ENCODE measurements around the gene TAF5L.
"Not testable (repeated sequence)": the region's sequence is repeated elsewhere in the genome, so short reads cannot be mapped to it uniquely, and the experiment has no call there.

The TAF5L gene

GRCh38 chr1:229631148-229631547 lies 5.2 kb upstream of the TAF5L start:
- H3K4me3 Mint-ChIP-seq: no peak overlapping the region
- no peak overlapping the region for H3K27ac Mint-ChIP-seq
- peaks cover 32% of the 10 kb centered on the region for H3K36me3 Mint-ChIP-seq (ENCODE audit: insufficient read depth)
- H3K9me3 Mint-ChIP-seq: no peaks in the 10 kb centered on the region
- DNase-seq (no peak), ATAC-seq (replicated peaks) (no peak)
- H3K27me3 Mint-ChIP-seq: no peaks in the 10 kb centered on the region
- H3K4me1 Mint-ChIP-seq (ENCODE audit: low read depth in 2 of 2): peaks cover 16 to 18% of the 10 kb centered on the region in 2 donors

GRCh38 chr1:229629261-229629660 lies 3.3 kb upstream of the TAF5L start:
- Mint-ChIP-seq H3K4me3 (no peak overlapping the region), H3K4me1 (ENCODE audit: low read depth in 2 of 2) (peaks cover 26 to 28% of the 10 kb centered on the region in 2 donors), H3K9me3 (no peaks in the 10 kb centered on the region), H3K36me3 (ENCODE audit: insufficient read depth) (peaks cover 16% of the 10 kb centered on the region), H3K27ac (no peak overlapping the region), H3K27me3 (no peaks in the 10 kb centered on the region)
- DNase-seq (no peak), ATAC-seq (replicated peaks) (no peak)

- H3K9me3 Mint-ChIP-seq: no peaks in the 10 kb centered on the region
- DNase-seq (no peak), ATAC-seq (replicated peaks) (no peak)
- no peaks in the 10 kb centered on the region for H3K27me3 Mint-ChIP-seq
- peaks cover 39 to 42% of the 10 kb centered on the region in 2 donors for H3K4me1 Mint-ChIP-seq (ENCODE audit: low read depth in 2 of 2)
- H3K4me3 Mint-ChIP-seq: peak overlapping the region; percentile 99
- peaks cover 10% of the 10 kb centered on the region for H3K36me3 Mint-ChIP-seq (ENCODE audit: insufficient read depth)
- peak overlapping the region; percentile 96 to 98 for H3K27ac Mint-ChIP-seq
Observed at GRCh38 chr1:229627003-229627402, 1.1 kb upstream of the TAF5L start.

GRCh38 chr1:229625071-229625914 lies 629 bp downstream of the TAF5L start:
- peaks cover 41 to 51% of the 10 kb centered on the region in 2 donors for H3K4me1 Mint-ChIP-seq (ENCODE audit: low read depth in 2 of 2)
- peak; percentile 14 to 26 (median 15) for DNase-seq

GRCh38 chr1:229624521-229625070 lies 1.3 kb downstream of the TAF5L start:
- H3K9me3 Mint-ChIP-seq: no peaks in the 10 kb centered on the region
- no peaks in the 10 kb centered on the region for H3K27me3 Mint-ChIP-seq
- H3K4me1 Mint-ChIP-seq (ENCODE audit: low read depth in 2 of 2): peaks cover 48 to 58% of the 10 kb centered on the region in 2 donors
- peak overlapping the region; percentile 87 to 94 for H3K4me3 Mint-ChIP-seq
- H3K36me3 Mint-ChIP-seq (ENCODE audit: insufficient read depth): peaks cover 12% of the 10 kb centered on the region
- DNase-seq: no peak
- no peak for ATAC-seq (replicated peaks)
- H3K27ac Mint-ChIP-seq: peak overlapping the region; percentile 71 to 88

More at GRCh38 chr1:229625071-229625914, 629 bp downstream of the TAF5L start:
- H3K27me3 Mint-ChIP-seq: no peaks in the 10 kb centered on the region
- peaks cover 10% of the 10 kb centered on the region for H3K36me3 Mint-ChIP-seq (ENCODE audit: insufficient read depth)
- ATAC-seq (replicated peaks): peak; percentile 24
- no peaks in the 10 kb centered on the region for H3K9me3 Mint-ChIP-seq
- peak overlapping the region; percentile 87 to 94 for H3K4me3 Mint-ChIP-seq
- peak overlapping the region; percentile 71 to 88 for H3K27ac Mint-ChIP-seq

GRCh38 chr1:229623838-229624237 lies 2.1 kb downstream of the TAF5L start:
- ATAC-seq (replicated peaks): no peak

GRCh38 chr1:229623225-229623624 lies 2.7 kb downstream of the TAF5L start:
- peaks cover 12% of the 10 kb centered on the region for H3K36me3 Mint-ChIP-seq (ENCODE audit: insufficient read depth)
- peak overlapping the region in 1 of 2 donors; percentile 94 for H3K4me3 Mint-ChIP-seq
- peak overlapping the region in 1 of 2 donors; percentile 42 for H3K27ac Mint-ChIP-seq
- H3K27me3 Mint-ChIP-seq: no peaks in the 10 kb centered on the region
- DNase-seq (no peak), ATAC-seq (replicated peaks) (no peak)
- H3K9me3 Mint-ChIP-seq: no peaks in the 10 kb centered on the region
- peaks cover 45 to 67% of the 10 kb centered on the region in 2 donors for H3K4me1 Mint-ChIP-seq (ENCODE audit: low read depth in 2 of 2)

More at GRCh38 chr1:229623838-229624237, 2.1 kb downstream of the TAF5L start:
- Mint-ChIP-seq H3K36me3 (ENCODE audit: insufficient read depth) (peaks cover 12% of the 10 kb centered on the region), H3K27ac (peak overlapping the region in 1 of 2 donors; percentile 42), H3K4me1 (ENCODE audit: low read depth in 2 of 2) (peaks cover 50 to 64% of the 10 kb centered on the region in 2 donors), H3K9me3 (no peaks in the 10 kb centered on the region), H3K4me3 (peak overlapping the region; percentile 87 to 94), H3K27me3 (no peaks in the 10 kb centered on the region)
- no peak for DNase-seq

- not testable (repeated sequence) for H3K27ac Mint-ChIP-seq; H3K4me3 Mint-ChIP-seq; H3K27me3 Mint-ChIP-seq; H3K9me3 Mint-ChIP-seq; DNase-seq; ATAC-seq (replicated peaks)
- peaks cover 12% of the 10 kb centered on the region for H3K36me3 Mint-ChIP-seq (ENCODE audit: insufficient read depth)
- peaks cover 45 to 67% of the 10 kb centered on the region in 2 donors for H3K4me1 Mint-ChIP-seq (ENCODE audit: low read depth in 2 of 2)
Observed at GRCh38 chr1:229622641-229623120, 3.2 kb downstream of the TAF5L start.

GRCh38 chr1:229621663-229622062 lies 4.3 kb downstream of the TAF5L start:
- ATAC-seq (replicated peaks) (no peak), DNase-seq (no peak)
- H3K4me3 Mint-ChIP-seq: no peak overlapping the region
- H3K27ac Mint-ChIP-seq: no peak overlapping the region
- H3K27me3 Mint-ChIP-seq: no peaks in the 10 kb centered on the region
- peaks cover 40 to 57% of the 10 kb centered on the region in 2 donors for H3K4me1 Mint-ChIP-seq (ENCODE audit: low read depth in 2 of 2)
- H3K36me3 Mint-ChIP-seq (ENCODE audit: insufficient read depth): peaks cover 12% of the 10 kb centered on the region
- no peaks in the 10 kb centered on the region for H3K9me3 Mint-ChIP-seq

GRCh38 chr1:229620876-229621275 lies 5.0 kb downstream of the TAF5L start:
- Mint-ChIP-seq H3K4me1 (ENCODE audit: low read depth in 2 of 2) (peaks cover 37 to 54% of the 10 kb centered on the region in 2 donors), H3K4me3 (no peak overlapping the region)

GRCh38 chr1:229619614-229620013 lies 6.3 kb downstream of the TAF5L start:
- Mint-ChIP-seq H3K27ac (peak overlapping the region in 1 of 2 donors; percentile 75), H3K4me1 (ENCODE audit: low read depth in 2 of 2) (peaks cover 30 to 49% of the 10 kb centered on the region in 2 donors), H3K27me3 (no peaks in the 10 kb centered on the region), H3K9me3 (no peaks in the 10 kb centered on the region), H3K36me3 (ENCODE audit: insufficient read depth) (peaks cover 6% of the 10 kb centered on the region), H3K4me3 (no peak overlapping the region)
- DNase-seq (no peak), ATAC-seq (replicated peaks) (no peak)

More at GRCh38 chr1:229620876-229621275, 5.0 kb downstream of the TAF5L start:
- Mint-ChIP-seq H3K27ac (no peak overlapping the region), H3K36me3 (ENCODE audit: insufficient read depth) (peaks cover 9% of the 10 kb centered on the region), H3K27me3 (no peaks in the 10 kb centered on the region), H3K9me3 (no peaks in the 10 kb centered on the region)
- ATAC-seq (replicated peaks) (no peak), DNase-seq (no peak)

- ATAC-seq (replicated peaks): no peak
- peaks cover 24 to 47% of the 10 kb centered on the region in 2 donors for H3K4me1 Mint-ChIP-seq (ENCODE audit: low read depth in 2 of 2)
Observed at GRCh38 chr1:229619002-229619401, 6.9 kb downstream of the TAF5L start.

GRCh38 chr1:229617351-229618100 lies 8.4 kb downstream of the TAF5L start:
- no peaks in the 10 kb centered on the region for H3K9me3 Mint-ChIP-seq
- no peak overlapping the region for H3K27ac Mint-ChIP-seq
- peaks cover 19% of the 10 kb centered on the region for H3K36me3 Mint-ChIP-seq (ENCODE audit: insufficient read depth)
- no peak overlapping the region for H3K4me3 Mint-ChIP-seq
- H3K27me3 Mint-ChIP-seq: no peaks in the 10 kb centered on the region
- DNase-seq (no peak), ATAC-seq (replicated peaks) (no peak)
- H3K4me1 Mint-ChIP-seq (ENCODE audit: low read depth in 2 of 2): peaks cover 16 to 39% of the 10 kb centered on the region in 2 donors

More at GRCh38 chr1:229619002-229619401, 6.9 kb downstream of the TAF5L start:
- no peak for DNase-seq
- Mint-ChIP-seq H3K9me3 (no peaks in the 10 kb centered on the region), H3K27ac (no peak overlapping the region), H3K36me3 (ENCODE audit: insufficient read depth) (peaks cover 6% of the 10 kb centered on the region), H3K4me3 (no peak overlapping the region), H3K27me3 (no peaks in the 10 kb centered on the region)
